Esophagus muscularis mucosa (tissue), 3 donors: ENCODE results near the gene ZNF775.

Source experiments
- EP300 ChIP-seq: sonication (generic); formaldehyde crosslinking; IDR thresholded peaks from one replicate; pipeline ENCODE4 v1.6.1; 2017; ENCODE audit warnings: antibody characterized with exemption
- POLR2A ChIP-seq: fragments of 450-650 bp; IDR thresholded peaks from one replicate; pipeline ENCODE4 v1.6.1; 2017; ENCODE audit warnings: antibody characterized with exemption, moderate library complexity, mild to moderate bottlenecking, low read depth
- POLR2AphosphoS5 ChIP-seq, 2 donors: sonication (generic); formaldehyde crosslinking; IDR thresholded peaks; one replicate each; pipeline ENCODE4 v1.6.1; 2017; ENCODE audit warnings: antibody characterized with exemption in 2 of 2

DNA sequence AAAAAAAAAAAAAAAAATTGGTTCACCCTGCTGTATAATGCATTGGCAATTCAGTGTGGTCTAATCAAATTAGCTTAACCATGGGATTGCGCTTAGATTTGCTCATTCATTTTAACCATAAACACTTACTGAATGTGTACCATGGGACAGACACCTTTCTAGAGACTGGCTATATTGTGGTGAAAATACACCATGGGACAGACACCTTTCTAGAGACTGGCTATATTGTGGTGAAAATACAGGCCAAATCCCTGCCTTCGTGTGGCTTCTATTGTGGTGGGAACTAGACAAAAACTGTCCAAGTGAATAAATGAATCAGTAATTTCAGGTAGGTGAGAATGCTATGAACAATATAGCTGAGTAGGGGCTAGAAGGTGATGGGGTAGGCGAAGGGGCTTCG, 20.7 kb upstream of the ZNF775 start:
- no peak for TF ChIP-seq POLR2AphosphoS5 (IDR thresholded peaks at IDR 0.05)
- TF ChIP-seq POLR2A, result no peak
- no peak for TF ChIP-seq EP300
